Activated naive CD4-positive, alpha-beta T cell treated with Interleukin-2 at 50 U/mL for 16 hours (primary cell): Measurements from ENCODE around the gene TTR.

ENCODE experiments used
- DNase-seq: peaks from one replicate; pipeline ENCODE4 v3.0.0-alpha.2; 2020

Gene TTR

GRCh38 chr18:31591628-31592027, at the start of gene TTR:
Gene TTR, plus strand, starts transcription at chr18:31591877. Its CDS starts 26 bp downstream, at chr18:31591903.
- DNase-seq: no peak

DNA sequence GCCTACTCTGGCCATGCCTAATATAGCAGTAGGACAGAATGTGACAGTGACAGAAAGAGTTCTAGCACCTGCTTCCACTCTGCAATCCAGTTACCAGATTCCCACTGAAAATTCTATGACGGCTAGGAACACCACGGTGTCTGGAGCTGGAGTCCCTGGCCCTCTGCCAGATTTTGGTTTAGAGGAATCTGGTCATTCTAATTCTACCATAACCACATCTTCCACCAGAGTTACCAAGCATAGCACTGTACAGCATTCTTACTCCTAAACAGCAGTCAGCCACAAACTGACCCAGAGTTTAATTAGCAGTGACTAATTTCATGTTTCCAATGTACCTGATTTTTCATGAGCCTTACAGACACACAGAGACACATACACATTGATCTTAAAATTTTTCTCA, 45.2 kb upstream of the TTR start:
- DNase-seq: no peak

DNA sequence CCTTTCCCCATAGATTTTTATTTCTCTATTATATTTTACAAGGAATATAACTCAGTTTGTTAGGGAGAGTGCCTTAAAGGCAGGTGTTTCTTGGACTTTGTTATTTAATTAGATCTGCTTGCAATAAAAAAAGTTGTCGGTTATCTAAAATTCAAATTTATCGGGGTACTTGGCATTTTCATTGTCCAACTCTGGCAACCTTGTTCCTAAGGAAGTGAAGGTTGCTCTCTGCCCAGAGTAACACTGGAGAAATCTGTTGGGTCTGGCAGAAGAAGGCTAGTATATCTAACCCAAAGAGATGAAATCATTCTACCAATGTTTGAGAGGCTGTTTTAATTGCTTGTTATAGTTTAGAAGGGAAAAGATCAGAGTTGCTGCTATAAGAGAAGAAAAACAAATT, 42.8 kb upstream of the TTR start:
- no peak for DNase-seq

GRCh38 chr18:31549416-31549815, 42.3 kb upstream of the TTR start:
- DNase-seq: no peak

- DNase-seq: no peak
Observed at GRCh38 chr18:31551883-31552282, 39.8 kb upstream of the TTR start.

- DNase-seq: no peak
Observed at GRCh38 chr18:31553800-31554199, 37.9 kb upstream of the TTR start.

- DNase-seq: no peak
Observed at GRCh38 chr18:31554776-31555175, 36.9 kb upstream of the TTR start.

- no peak for DNase-seq
Observed at GRCh38 chr18:31555971-31556747, 35.5 kb upstream of the TTR start.

GRCh38 chr18:31557446-31557845, 34.2 kb upstream of the TTR start:
- DNase-seq: no peak

GRCh38 chr18:31558567-31558966, 33.1 kb upstream of the TTR start:
- DNase-seq: no peak

DNA sequence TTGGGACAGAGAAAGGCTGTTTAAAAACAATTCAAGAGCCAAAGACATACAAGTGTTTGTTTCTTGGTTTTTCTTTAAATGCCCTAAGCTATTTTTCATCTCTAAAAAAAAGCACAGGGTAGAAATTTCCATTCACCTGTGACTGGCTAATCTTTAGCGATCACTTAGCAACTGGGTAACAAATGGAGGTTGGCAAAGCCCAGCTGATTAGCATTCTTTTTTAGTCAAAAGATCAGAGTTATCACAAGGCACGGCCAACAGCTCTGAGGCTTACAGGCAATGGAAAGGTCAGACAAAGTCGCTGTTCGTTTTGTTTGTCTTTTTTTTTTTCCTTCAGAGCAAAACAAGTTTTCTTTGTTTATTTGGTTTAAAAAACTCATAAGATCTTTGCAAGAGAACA, 29.0 kb upstream of the TTR start:
- no peak for DNase-seq

- DNase-seq: no peak
Observed at GRCh38 chr18:31563778-31564177, 27.9 kb upstream of the TTR start.

- no peak for DNase-seq
Observed at GRCh38 chr18:31565345-31565744, 26.3 kb upstream of the TTR start.

- no peak for DNase-seq
Observed at GRCh38 chr18:31565782-31566512, 25.7 kb upstream of the TTR start.

GRCh38 chr18:31566576-31567306, 24.9 kb upstream of the TTR start:
- no peak for DNase-seq

DNA sequence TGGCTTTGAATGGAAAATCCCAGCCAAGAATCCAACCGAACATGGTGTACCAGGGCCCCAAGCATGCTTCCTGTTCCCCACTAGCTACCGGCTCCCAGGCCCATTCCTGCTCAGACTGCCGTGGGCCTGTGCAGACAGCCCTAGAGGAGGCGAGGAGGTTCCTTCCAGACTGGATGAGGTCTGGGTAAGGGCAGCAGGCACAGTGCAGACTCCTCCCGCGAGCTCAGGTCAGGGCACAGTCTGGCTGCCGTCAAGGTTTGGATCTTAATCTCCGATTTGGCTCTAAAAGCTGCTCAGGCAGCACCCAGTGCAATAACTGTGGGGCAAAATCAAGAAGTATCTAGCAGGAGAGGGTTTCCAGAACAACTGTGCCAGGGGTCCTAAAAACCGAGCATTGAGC, 19.3 kb upstream of the TTR start:
- no peak for DNase-seq

DNA sequence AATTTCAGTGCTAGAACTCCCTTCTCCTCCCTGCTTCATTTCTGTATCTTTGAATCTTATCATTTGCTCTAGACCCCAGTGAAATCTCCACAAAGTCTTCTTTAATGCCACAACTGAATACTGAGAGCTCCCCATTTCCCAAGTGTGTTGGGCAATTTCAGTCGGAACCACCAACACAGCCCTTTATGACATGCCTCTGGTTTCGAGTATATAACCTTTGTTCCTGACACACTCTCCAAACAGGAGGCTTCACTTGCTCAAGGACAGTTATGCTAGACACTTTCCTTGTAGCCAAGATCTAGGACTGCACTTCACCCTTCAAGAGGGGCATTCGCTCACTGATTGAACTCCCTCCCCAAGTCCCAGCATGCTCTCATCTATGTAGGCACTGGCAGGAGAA, 18.6 kb upstream of the TTR start:
- no peak for DNase-seq

- DNase-seq: no peak
Observed at GRCh38 chr18:31574359-31574758, 17.3 kb upstream of the TTR start.

DNA sequence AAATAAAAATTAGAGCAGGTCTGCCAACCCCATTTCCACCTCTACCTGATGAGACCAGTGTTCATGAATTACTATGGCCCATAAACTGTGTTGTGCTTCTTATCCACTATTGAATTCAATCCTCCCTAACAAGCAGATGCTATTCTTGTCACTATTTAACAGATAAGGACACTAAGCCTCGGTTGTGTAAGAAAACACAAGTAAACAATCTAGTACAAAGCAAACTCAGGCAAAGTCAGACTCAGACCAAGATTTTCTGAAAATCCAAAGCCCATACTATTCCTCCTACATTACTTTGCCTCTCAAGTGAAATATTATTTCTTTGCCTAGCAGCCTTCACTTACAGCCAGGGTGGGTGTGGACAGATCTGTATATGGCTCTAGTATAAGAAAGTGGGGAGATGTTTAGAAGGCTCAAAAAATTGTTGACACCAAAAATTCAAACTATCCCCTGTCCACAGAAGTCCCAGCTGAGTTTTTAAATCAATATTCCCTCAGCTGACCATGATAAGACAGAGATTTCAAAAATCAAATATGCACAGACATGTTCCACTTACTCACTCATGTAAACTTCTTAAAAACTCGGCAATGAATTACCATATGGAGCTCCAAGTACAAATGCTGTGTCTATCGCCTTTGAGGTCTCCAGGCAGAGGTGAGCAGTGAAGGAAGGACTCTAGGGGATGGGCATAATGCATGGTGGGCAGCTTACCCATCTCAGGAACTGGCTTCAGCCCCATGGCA, 16.0 kb upstream of the TTR start:
- DNase-seq: no peak

DNA sequence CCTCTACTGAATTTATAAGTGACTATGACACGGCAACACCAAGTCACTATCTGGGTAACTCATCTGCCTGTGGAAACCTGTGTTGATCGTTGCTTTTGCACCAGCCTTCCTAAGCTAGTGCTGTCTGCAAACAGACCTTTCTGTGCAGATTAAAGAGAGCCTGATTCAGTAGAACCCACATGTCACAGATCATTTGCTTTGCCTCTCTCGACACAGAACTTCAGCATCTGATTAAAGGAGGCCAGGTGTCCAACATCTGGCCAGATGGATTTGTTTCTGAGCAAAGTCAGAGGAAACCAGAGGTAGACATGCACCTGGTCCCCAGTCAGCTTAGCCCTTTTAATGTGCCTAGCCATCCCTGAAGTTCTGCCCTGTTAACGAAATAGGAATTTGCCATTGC, 15.0 kb upstream of the TTR start:
- DNase-seq: no peak

DNA sequence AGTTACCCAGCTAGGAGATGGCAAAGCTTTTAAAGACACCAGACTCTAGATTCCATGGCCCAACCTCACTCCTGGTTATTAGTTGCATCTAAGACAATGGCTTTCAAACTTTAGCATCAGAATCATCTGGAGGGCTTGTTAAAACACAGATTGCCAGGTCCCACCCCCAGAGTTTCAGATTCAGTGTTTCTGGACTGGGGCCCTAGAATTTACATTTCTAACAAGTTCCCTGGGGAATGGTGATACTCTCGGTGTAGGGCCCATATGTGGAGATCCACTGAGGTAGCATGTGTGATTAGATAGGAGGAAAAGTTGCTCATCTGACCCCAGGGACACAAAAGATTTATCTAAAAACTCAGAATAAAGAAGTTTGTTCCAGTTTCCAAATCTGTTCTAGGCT, 14.5 kb upstream of the TTR start:
- DNase-seq: no peak

- no peak for DNase-seq
Observed at GRCh38 chr18:31578126-31578525, 13.6 kb upstream of the TTR start.

DNA sequence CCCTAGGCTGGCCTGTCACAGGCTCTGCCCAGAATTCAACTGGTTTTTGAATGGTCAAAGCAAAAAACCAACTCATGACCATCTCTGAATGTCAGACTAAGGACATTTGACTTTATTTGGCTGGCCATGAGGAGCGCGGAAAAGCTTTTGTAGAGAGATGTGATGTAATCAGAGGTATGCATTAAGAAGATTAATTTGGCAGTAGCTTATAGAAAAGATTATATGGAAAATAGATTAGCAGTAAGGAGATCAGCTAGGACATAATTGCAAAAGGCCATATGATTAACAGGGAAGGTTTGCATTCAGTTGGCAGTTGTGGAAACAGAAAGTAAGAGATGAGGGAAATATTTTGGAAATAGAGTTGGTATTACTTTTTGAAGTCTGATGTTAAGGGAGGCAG, 12.3 kb upstream of the TTR start:
- no peak for DNase-seq
